Activated CD8-positive, alpha-beta memory T cell treated with anti-CD3 and anti-CD28 coated beads for 48 hours (primary cell): ENCODE data around the gene RPL37A.

Experiments
- DNase-seq, 3 experiments: peaks; one replicate each; pipeline ENCODE4 v3.0.0-alpha.2; 2020; ENCODE audit warnings: low read depth in 2 of 3, low spot score in 2 of 3

The RPL37A gene

DNA sequence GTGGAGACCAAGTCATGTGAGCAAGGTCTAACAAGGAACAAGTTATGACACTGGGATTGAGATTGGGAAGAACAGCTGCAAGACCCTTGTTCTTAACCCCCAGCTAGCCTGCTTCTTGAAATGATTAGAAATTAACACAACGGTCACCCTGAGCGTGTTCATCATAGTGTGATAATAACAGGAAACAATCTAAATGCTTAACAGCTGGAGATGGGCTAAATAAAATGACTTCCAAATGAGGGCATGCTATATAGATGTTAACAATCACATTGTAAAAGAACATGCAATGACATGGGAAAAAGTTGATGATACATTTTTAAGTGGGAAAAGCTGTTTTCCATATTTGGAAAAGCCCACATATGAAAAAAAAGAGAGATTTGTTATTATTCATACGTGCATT lies 47.6 kb downstream of the RPL37A start:
- no peak for DNase-seq

DNA sequence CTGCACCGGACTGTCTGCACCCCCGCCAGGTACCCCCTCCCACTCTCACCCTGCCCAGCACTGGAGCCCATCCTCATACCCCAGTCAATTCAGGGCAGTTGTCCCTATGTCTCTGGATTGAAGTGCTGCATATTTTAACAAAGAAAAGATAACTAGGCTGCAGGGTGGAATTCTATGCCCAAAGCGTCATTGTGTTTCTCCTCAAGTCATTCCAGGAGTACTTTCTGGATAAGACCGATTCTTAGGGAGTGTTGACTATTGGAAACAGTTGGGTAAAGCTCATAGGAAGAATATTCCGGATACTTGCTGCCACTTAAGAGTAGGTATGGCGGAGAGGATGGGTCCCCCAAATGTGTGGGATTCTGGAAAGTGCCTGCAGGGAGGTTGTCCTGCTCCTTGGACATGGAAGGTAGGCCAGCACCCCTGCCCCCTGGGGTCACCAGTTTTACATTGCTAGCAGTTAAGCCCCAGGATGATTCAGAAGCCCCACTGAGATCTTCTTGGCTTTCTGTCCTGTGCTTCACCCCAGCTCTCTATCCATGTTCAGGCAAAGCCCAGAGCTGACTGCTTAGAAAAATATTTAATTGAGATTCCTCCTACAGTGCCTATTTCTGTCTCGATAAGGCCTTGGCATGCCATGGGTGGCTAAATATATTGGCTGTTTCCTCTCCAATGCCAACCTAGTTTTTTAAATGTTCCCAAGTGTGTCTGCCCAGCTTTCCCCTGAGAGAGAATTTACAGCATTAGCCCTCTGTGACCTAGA lies 48.2 kb downstream of the RPL37A start:
- no peak for DNase-seq

- no peak for DNase-seq
Measured at GRCh38 chr2:216548901-216549331, 50.3 kb downstream of the RPL37A start.

- no peak for DNase-seq
Measured at GRCh38 chr2:216549926-216550690, 51.5 kb downstream of the RPL37A start.

DNA sequence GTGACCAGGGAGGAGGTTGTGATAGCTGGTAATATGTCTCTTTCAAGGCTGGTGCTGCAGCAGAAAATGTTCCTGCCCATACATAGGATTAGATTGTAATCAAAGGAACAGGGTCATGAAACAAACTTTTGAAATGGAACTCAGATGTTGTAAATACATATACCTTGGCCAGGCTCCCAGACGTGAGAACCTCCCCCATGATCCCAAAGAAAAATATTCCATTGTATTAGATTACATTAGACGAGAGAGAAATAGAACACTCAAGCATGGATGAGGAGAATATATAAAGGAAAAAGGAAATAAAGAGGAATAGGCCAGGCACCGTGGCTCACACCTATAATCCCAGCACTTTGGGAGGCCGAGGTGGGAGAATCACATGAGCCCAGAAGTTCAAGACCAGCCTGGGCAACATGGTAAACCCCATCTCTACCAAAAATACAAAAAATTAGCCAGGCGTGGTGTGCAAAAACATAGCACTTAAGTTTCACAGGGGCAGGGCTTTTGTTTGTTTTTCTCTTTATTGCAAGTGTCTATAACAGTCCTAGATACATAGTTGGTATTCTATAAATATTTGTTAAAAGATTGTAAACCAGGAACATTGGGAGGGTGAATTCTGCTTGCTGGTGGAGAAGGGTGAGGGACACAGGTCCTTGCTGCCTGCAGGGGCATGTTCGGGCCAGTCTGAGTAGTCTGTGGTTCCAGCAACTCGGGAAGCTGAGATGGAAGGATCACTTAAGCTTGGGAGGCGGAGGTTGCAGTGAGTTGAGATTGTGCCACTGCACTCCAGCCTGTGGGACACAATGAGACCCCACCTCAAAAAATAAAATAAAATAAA lies 52.8 kb downstream of the RPL37A start:
- DNase-seq = no peak

- DNase-seq = no peak
Measured at GRCh38 chr2:216553093-216553478, 54.4 kb downstream of the RPL37A start.
